ENCODE results near the gene DNAAF3.

DNA sequence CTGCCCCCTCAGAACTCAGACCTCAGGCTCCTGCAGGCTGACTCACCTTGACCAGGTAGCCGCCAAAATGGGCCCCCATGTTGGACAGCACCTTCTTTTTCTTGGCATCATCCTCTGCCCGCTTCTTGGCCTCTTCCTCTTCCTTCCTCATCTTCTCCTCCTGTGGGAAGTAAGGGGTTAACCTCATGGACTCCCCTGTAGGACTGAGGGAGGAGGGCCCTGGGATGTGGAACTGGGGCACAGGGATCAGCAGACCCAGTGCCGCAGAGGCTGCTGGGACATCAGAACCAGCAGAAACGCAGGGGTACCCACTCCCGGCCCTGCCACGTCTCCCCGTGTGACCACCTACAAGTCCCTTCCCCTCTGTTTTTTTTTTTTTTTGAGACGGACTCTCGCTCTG is 28.5 kb downstream of the DNAAF3 start:
- no peak for TF ChIP-seq POLR2A (IDR thresholded peaks at IDR 0.05; ENCODE audit: low read depth, low read length)
- no peak for TF ChIP-seq POLR2AphosphoS5 (IDR thresholded peaks at IDR 0.05; ENCODE audit: low read depth, low read length)
- no peak for TF ChIP-seq TAF1 (IDR thresholded peaks at IDR 0.05; ENCODE audit: borderline replicate concordance, low read depth, low read length)
